SU-DHL-6 (cell line): ENCODE measurements around the gene PRDM10.

Experiments
- H2AFZ ChIP-seq: fragments of 200-600 bp; sonication (generic); 2 replicates; pipeline ENCODE4 v1.6.1; 2014; ENCODE audit warnings: low read depth, mild to moderate bottlenecking, moderate library complexity, mixed read lengths, antibody characterized with exemption, low read length; ENCODE audit not compliant: severe bottlenecking
- H3F3A ChIP-seq: fragments of 200-600 bp; shearing (Covaris generic); 2 replicates; pipeline ENCODE4 v1.6.0; 2016; ENCODE audit warnings: antibody characterized with exemption, mild to moderate bottlenecking; ENCODE audit not compliant: insufficient read depth
- H3K27ac ChIP-seq: fragments of 200-600 bp; sonication (generic); 2 replicates; pipeline ENCODE4 v1.5.1; 2016; ENCODE audit warnings: low read depth, mild to moderate bottlenecking, low read length, moderate library complexity, mixed read lengths
- H3K27me3 ChIP-seq: fragments of 200-600 bp; sonication (generic), shearing (Covaris generic); 2 replicates; pipeline ENCODE4 v1.6.0; 2014; ENCODE audit warnings: mild to moderate bottlenecking, low read length
- H3K36me3 ChIP-seq: fragments of 200-600 bp; sonication (generic); 2 replicates; pipeline ENCODE4 v1.6.1; 2014; ENCODE audit warnings: mild to moderate bottlenecking, low read length, mixed read lengths
- H3K4me2 ChIP-seq: fragments of 300-600, 200-600 bp; shearing (Covaris generic), sonication (generic); 2 replicates; pipeline ENCODE4 v1.6.0; 2014; ENCODE audit warnings: low read length, low read depth, mild to moderate bottlenecking; ENCODE audit not compliant: poor library complexity, severe bottlenecking
- H3K4me3 ChIP-seq: fragments of 200-600 bp; sonication (generic); 2 replicates; pipeline ENCODE4 v1.5.1; 2014; ENCODE audit warnings: antibody characterized with exemption, low read length, mild to moderate bottlenecking, mixed read lengths; ENCODE audit not compliant: insufficient read depth, poor library complexity, severe bottlenecking
- H3K79me2 ChIP-seq: fragments of 200-600 bp; sonication (generic); 2 replicates; pipeline ENCODE4 v1.6.1; 2014; ENCODE audit warnings: mild to moderate bottlenecking, low read length, moderate library complexity; ENCODE audit not compliant: insufficient read depth
- H3K9ac ChIP-seq: fragments of 200-600 bp; sonication (generic); 2 replicates; pipeline ENCODE4 v1.7.0; 2014; ENCODE audit warnings: mild to moderate bottlenecking, low read length
- H3K9me2 ChIP-seq: fragments of 200-600 bp; sonication (generic); replicated peaks from 2 replicates; pipeline ENCODE4 v1.6.1; 2014; ENCODE audit warnings: low read length; ENCODE audit not compliant: insufficient read depth
- H3K9me3 ChIP-seq: fragments of 200-600 bp; sonication (generic); 2 replicates; pipeline ENCODE4 v1.6.1; 2014; ENCODE audit warnings: low read length, mixed read lengths; ENCODE audit not compliant: insufficient read depth
- H4K20me1 ChIP-seq: fragments of 200-600 bp; sonication (generic); 2 replicates; pipeline ENCODE4 v1.6.1; 2014; ENCODE audit warnings: low read depth, mild to moderate bottlenecking, antibody characterized with exemption, low read length, moderate library complexity, mixed read lengths
- CTCF ChIP-seq: fragments of 200-600 bp; sonication (generic); IDR thresholded peaks from one replicate; pipeline ENCODE4 v1.5.1; 2017; ENCODE audit warnings: antibody characterized with exemption, mild to moderate bottlenecking, low read length, moderate library complexity; ENCODE audit not compliant: insufficient read depth, poor library complexity, severe bottlenecking
- EZH2phosphoT487 ChIP-seq: fragments of 200-600 bp; sonication (generic), shearing (Covaris generic); conservative IDR thresholded peaks from 2 replicates; pipeline ENCODE4 v1.6.1; 2018; ENCODE audit warnings: mild to moderate bottlenecking, antibody characterized with exemption, low read length, moderate library complexity, mixed read lengths

Gene PRDM10

GRCh38 chr11:129965248-129965647, 37.4 kb downstream of the PRDM10 start:
- no peaks in the 10 kb centered on the region for H3K36me3 ChIP-seq
- H3K79me2 ChIP-seq = no peaks in the 10 kb centered on the region
- no peak overlapping the region for H3K4me2 ChIP-seq
- no peaks in the 10 kb centered on the region for H4K20me1 ChIP-seq
- TF ChIP-seq EZH2phosphoT487 = no peak
- no peak for TF ChIP-seq CTCF
- no peak overlapping the region for H3K9ac ChIP-seq
- H3K27ac ChIP-seq = no peak overlapping the region
- no peaks in the 10 kb centered on the region for H3K9me2 ChIP-seq
- peaks cover 39% of the 10 kb centered on the region for H3F3A ChIP-seq
- H3K9me3 ChIP-seq = no peaks in the 10 kb centered on the region
- H3K4me3 ChIP-seq = no peak overlapping the region
- H3K27me3 ChIP-seq = no peaks in the 10 kb centered on the region
- no peak overlapping the region for H2AFZ ChIP-seq

GRCh38 chr11:129960216-129961214, 42.1 kb downstream of the PRDM10 start:
- Histone ChIP-seq H3K4me2 (peak overlapping the region; percentile 77), H3F3A (peaks cover 33% of the 10 kb centered on the region), H2AFZ (no peak overlapping the region), H3K9ac (peak overlapping the region; percentile 54), H4K20me1 (no peaks in the 10 kb centered on the region), H3K9me2 (no peaks in the 10 kb centered on the region), H3K79me2 (no peaks in the 10 kb centered on the region), H3K9me3 (no peaks in the 10 kb centered on the region), H3K27me3 (no peaks in the 10 kb centered on the region), H3K27ac (peak overlapping the region; percentile 90), H3K4me3 (peak overlapping the region; percentile 27), H3K36me3 (no peaks in the 10 kb centered on the region)
- no peak for TF ChIP-seq CTCF
- TF ChIP-seq EZH2phosphoT487 = no peak

DNA sequence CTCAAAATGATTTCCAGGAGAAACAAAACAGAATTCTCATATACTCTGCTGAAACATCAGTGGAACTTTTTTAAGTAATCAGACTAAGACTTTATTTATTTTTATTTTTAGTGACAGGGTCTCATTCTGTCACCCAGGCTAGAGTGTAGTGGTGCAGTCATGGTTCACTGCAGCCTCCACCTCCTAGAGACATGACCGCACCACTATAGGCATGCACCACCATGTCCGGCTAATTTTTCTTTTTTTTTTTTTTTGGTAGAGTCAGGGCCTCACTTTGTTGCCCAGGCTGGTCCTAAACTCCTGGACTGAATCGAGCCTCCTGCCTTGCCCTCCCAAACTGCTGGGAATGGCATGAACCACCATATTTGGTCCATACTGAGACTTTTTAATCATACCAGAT, 42.9 kb downstream of the PRDM10 start:
- peaks cover 29% of the 10 kb centered on the region for H3F3A ChIP-seq
- peak overlapping the region; percentile 34 for H3K4me3 ChIP-seq
- H2AFZ ChIP-seq = no peak overlapping the region
- no peaks in the 10 kb centered on the region for H3K9me2 ChIP-seq
- H3K4me2 ChIP-seq = peak overlapping the region; percentile 77
- no peaks in the 10 kb centered on the region for H4K20me1 ChIP-seq
- no peaks in the 10 kb centered on the region for H3K27me3 ChIP-seq
- H3K9me3 ChIP-seq = no peaks in the 10 kb centered on the region
- TF ChIP-seq CTCF (no peak), EZH2phosphoT487 (no peak)
- no peaks in the 10 kb centered on the region for H3K36me3 ChIP-seq
- H3K27ac ChIP-seq = peak overlapping the region; percentile 90
- no peaks in the 10 kb centered on the region for H3K79me2 ChIP-seq
- peak overlapping the region; percentile 54; the same call in 1 of the 2 replicates for H3K9ac ChIP-seq
